CD4-positive, alpha-beta memory T cell (primary cell): ENCODE measurements around the gene OSR1. TPM values are rescaled to one million over a fixed set of nuclear protein-coding genes. Genes with fewer than 3 reads are reported as not detected.
A peak's percentile ranks its signal among the peaks of the same experiment; 100 is the strongest.

Source experiments
- CTCF ChIA-PET: fragments of 350-600 bp; sonication (Branson Sonifier 250); formaldehyde crosslinking; loops from one replicate; lab custom pipeline; 2021; ENCODE audit warnings: inconsistent platforms; ENCODE audit not compliant: partially characterized antibody; lab: Charles Lee
- POLR2A ChIA-PET: fragments of 350-600 bp; sonication (Branson Sonifier 250); formaldehyde crosslinking; loops from one replicate; lab custom pipeline; 2021; ENCODE audit not compliant: partially characterized antibody; lab: Charles Lee
- DNase-seq, 5 donors: peaks; one replicate each; pipeline versions ENCODE4 v3.0.0 to v3.0.0-alpha.2; 2020 to 2022; ENCODE audit warnings: mixed read lengths in 1 of 5
- H3K27ac ChIP-seq: one replicate; pipeline ENCODE4 v1.7.0; 2013; ENCODE audit warnings: low read depth, low read length
- H3K27me3 ChIP-seq: 2 replicates; pipeline ENCODE4 v1.7.0; 2013; ENCODE audit warnings: mild to moderate bottlenecking, low read length, moderate library complexity; ENCODE audit not compliant: insufficient read depth
- H3K36me3 ChIP-seq: 2 replicates; pipeline ENCODE4 v1.7.0; 2013; ENCODE audit warnings: mild to moderate bottlenecking, low read length, moderate library complexity; ENCODE audit not compliant: insufficient read depth
- H3K4me1 ChIP-seq: 2 replicates; pipeline ENCODE4 v1.7.0; 2013; ENCODE audit warnings: mild to moderate bottlenecking, low read length, moderate library complexity; ENCODE audit not compliant: insufficient read depth
- H3K4me3 ChIP-seq, 2 donors: one replicate each; pipeline ENCODE4 v1.7.0; 2013; ENCODE audit warnings: low read length in 2 of 2, mild to moderate bottlenecking in 1 of 2
- H3K9me3 ChIP-seq, 2 donors: one replicate each; pipeline ENCODE4 v1.7.0; 2013; ENCODE audit warnings: low read length in 2 of 2, control low read depth in 1 of 2; ENCODE audit not compliant: control insufficient read depth in 1 of 2
- H3K27ac Mint-ChIP-seq, 7 donors: one replicate each; pipeline ENCODE4 v1.8.0; 2020 to 2021; ENCODE audit warnings: mixed read lengths in 7 of 7, mild to moderate bottlenecking in 6 of 7, inconsistent platforms in 3 of 7, moderate library complexity in 3 of 7
- H3K27me3 Mint-ChIP-seq, 2 donors: one replicate each; pipeline ENCODE4 v1.8.0; 2020 to 2021; ENCODE audit warnings: mixed read lengths in 2 of 2
- H3K36me3 Mint-ChIP-seq, 2 donors: one replicate each; pipeline ENCODE4 v1.8.0; 2020 to 2021; ENCODE audit warnings: mixed read lengths in 2 of 2, inconsistent platforms in 1 of 2, mild to moderate bottlenecking in 1 of 2
- H3K4me1 Mint-ChIP-seq, 4 donors: one replicate each; pipeline ENCODE4 v1.8.0; 2020 to 2021; ENCODE audit warnings: mixed read lengths in 4 of 4, mild to moderate bottlenecking in 1 of 4
- H3K4me3 Mint-ChIP-seq, 8 donors: one replicate each; pipeline ENCODE4 v1.8.0; 2020 to 2021; ENCODE audit warnings: mixed read lengths in 8 of 8, mild to moderate bottlenecking in 7 of 8, moderate library complexity in 6 of 8, inconsistent platforms in 3 of 8
- H3K9me3 Mint-ChIP-seq, 8 donors: one replicate each; pipeline ENCODE4 v1.8.0; 2020 to 2021; ENCODE audit warnings: mixed read lengths in 8 of 8, mild to moderate bottlenecking in 5 of 8, inconsistent platforms in 3 of 8, moderate library complexity in 1 of 8
- intact Hi-C: fragments of 100-400 bp; cut with micrococcal nuclease; formaldehyde crosslinking; loops from one replicate; pipeline ENCODE4 v1.15.1; 2023
- polyA plus RNA-seq, 2 donors: library from polyadenylated mRNA; unstranded; fragments of 300-500 nt; fragmentation: Illumina TruSeq; gene quantifications; one replicate each; pipeline ENCODE4 v1.2.3, GENCODE V29; 2021
- total RNA-seq, 2 experiments: library from RNA; stranded (reverse); gene quantifications; one replicate each; pipeline ENCODE4 v1.2.3, GENCODE V29; 2021

Gene OSR1
- total and polyA plus RNA-seq, 4 experiments from 2014 or later: not detected

DNA sequence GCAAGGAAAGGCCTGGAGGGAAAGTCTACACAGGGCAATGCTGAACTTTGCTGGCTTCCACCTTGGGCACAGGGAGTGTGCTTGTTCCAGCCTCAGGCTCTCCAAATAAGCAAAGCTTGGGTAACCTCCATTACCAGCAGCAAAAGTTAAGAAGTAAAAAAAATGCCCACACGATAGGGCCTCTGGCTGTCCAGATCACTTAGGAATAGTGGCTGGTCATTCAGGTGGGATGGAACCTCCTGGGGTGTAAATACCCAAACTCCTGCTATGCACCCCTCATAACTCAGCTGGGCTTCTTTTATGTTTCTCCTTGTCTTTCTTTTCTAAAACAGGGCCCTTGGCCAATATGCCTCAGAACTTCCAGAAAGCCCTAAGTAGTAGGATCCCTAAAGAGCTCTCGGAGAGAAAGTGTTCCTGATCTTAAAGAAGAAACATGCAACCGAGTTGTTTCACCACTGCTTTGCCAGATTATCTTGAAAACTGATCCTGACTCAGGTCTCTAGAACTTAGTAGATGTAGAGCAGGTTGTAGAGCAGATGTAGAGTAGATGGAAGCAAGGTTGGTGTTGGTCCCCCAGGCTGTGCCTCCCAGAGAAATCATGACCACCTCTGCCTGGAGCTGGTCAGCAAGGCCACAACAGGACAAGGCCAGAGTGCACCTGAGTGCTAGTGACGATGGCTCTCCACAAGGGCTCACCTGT lies 2.0 kb upstream of the OSR1 start:
- no peak overlapping the region for H3K4me3 ChIP-seq
- CTCF ChIA-PET: interaction anchor here (1.1 to 3.6 kb wide), 3 partner anchors 9 to 839 kb away, joined by 3 to 36 read pairs (median 8); no protein-coding TSS in a partner anchor
- H3K4me1 Mint-ChIP-seq: peaks cover 26 to 75% (median 52%) of the 10 kb centered on the region in 4 donors

DNA sequence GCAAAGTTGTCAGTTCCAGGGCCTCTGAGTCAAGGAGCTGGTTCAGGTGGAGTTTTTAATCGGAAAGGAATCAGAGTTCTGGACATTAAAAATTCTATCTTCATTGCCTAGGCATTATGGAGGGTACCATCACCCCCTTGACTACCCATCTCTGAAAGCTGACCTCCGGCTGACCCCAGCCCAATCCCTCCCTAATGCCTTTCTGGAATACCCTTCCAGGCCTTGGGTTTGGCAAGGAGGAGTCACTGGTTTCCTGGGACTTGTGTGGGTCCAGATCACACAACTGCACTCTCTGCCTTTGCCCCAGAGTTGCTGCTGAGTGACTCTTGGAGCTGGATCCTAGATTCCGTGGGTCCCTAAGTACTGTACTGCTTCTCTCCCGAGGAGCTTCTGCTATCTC lies 1.0 kb upstream of the OSR1 start:
- no peak overlapping the region for H3K27ac ChIP-seq
- no peaks in the 10 kb centered on the region for H3K9me3 ChIP-seq
- peaks cover 53 to 66% of the 10 kb centered on the region in 2 donors for H3K27me3 Mint-ChIP-seq
- peak overlapping the region in 1 of 8 donors; percentile 96 for H3K4me3 Mint-ChIP-seq
- POLR2A ChIA-PET: interaction anchor here (1.7 to 5.9 kb wide), 2 partner anchors 12 to 510 kb away, joined by 4 to 67 read pairs; no protein-coding TSS in a partner anchor
- H3K27me3 ChIP-seq: peaks cover 65% of the 10 kb centered on the region
- peaks cover 26 to 77% (median 52%) of the 10 kb centered on the region in 4 donors for H3K4me1 Mint-ChIP-seq
- peak overlapping the region in 2 of 7 donors; percentile 18 to 54 for H3K27ac Mint-ChIP-seq
- CTCF ChIA-PET: interaction anchor here (1.1 to 3.6 kb wide), 2 partner anchors 10 kb away, joined by 3 to 36 read pairs; no protein-coding TSS in a partner anchor
- peaks cover 56% of the 10 kb centered on the region for H3K4me1 ChIP-seq
- H3K4me3 ChIP-seq: no peak overlapping the region
- no peak for DNase-seq
- H3K36me3 Mint-ChIP-seq: peaks cover 0 to 8% of the 10 kb centered on the region in 2 donors
- no peaks in the 10 kb centered on the region for H3K36me3 ChIP-seq
- intact Hi-C loops: no loop called here
- peaks cover 0 to 11% (median 1%) of the 10 kb centered on the region in 8 donors for H3K9me3 Mint-ChIP-seq

More for the DNA sequence above, 2.0 kb upstream of the OSR1 start:
- peaks cover 0 to 11% (median 0%) of the 10 kb centered on the region in 8 donors for H3K9me3 Mint-ChIP-seq
- Histone ChIP-seq H3K27ac (no peak overlapping the region), H3K4me1 (peaks cover 56% of the 10 kb centered on the region), H3K27me3 (peaks cover 56% of the 10 kb centered on the region), H3K36me3 (no peaks in the 10 kb centered on the region), H3K9me3 (no peaks in the 10 kb centered on the region)
- POLR2A ChIA-PET: interaction anchor here (0.6 to 5.9 kb wide), 5 partner anchors 9 to 540 kb away, joined by 3 to 67 read pairs (median 4); no protein-coding TSS in a partner anchor
- peak overlapping the region; percentile 89 to 98 (median 96) for H3K4me3 Mint-ChIP-seq
- no peak for DNase-seq
- intact Hi-C loops: loop anchor here (5.0 to 10.0 kb wide), 4 partner anchors 112 to 992 kb away; partner anchors contain the start of gene PUM2
- peaks cover 0 to 8% of the 10 kb centered on the region in 2 donors for H3K36me3 Mint-ChIP-seq
- H3K27me3 Mint-ChIP-seq: peaks cover 45 to 56% of the 10 kb centered on the region in 2 donors
- H3K27ac Mint-ChIP-seq: peak overlapping the region in 1 of 7 donors; percentile 74

DNA sequence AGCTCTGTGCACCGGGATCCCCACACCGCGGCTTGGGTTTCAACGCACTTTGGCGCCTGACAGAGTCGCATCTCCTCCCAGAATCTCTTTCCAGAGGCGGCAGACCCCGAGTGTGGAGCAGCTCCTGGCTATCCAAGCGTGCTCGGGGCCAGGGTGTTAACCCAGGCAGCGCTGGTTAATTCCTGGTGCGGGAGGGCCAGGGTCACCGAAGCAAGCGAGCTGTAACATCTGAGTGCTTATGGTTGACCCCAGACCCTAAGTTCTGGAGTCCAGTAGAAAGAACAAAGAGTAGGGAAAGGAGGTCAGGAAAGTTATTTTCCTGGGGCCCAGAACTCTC lies 566 bp upstream of the OSR1 start:
- H3K4me1 ChIP-seq: peaks cover 56% of the 10 kb centered on the region
- intact Hi-C loops: no loop called here
- H3K36me3 Mint-ChIP-seq: peaks cover 0 to 8% of the 10 kb centered on the region in 2 donors
- no peaks in the 10 kb centered on the region for H3K36me3 ChIP-seq
- H3K27me3 ChIP-seq: peaks cover 70% of the 10 kb centered on the region
- DNase-seq: no peak
- POLR2A ChIA-PET: interaction anchor here (1.7 to 5.9 kb wide), 2 partner anchors 11 to 510 kb away, joined by 4 to 67 read pairs; no protein-coding TSS in a partner anchor
- H3K27ac Mint-ChIP-seq: peak overlapping the region in 1 of 7 donors; percentile 54
- peak overlapping the region in 1 of 2 donors; percentile 9 for H3K4me3 ChIP-seq
- H3K4me3 Mint-ChIP-seq: peak overlapping the region in 4 of 8 donors; percentile 13 to 77 (median 48)
- peaks cover 26 to 77% (median 49%) of the 10 kb centered on the region in 4 donors for H3K4me1 Mint-ChIP-seq
- peaks cover 0 to 11% (median 1%) of the 10 kb centered on the region in 8 donors for H3K9me3 Mint-ChIP-seq
- no peak overlapping the region for H3K27ac ChIP-seq
- CTCF ChIA-PET: interaction anchor here (3.6 kb wide), 1 partner anchor 9 kb away, joined by 36 read pairs; no protein-coding TSS in a partner anchor
- no peaks in the 10 kb centered on the region for H3K9me3 ChIP-seq
- H3K27me3 Mint-ChIP-seq: peaks cover 58 to 70% of the 10 kb centered on the region in 2 donors

DNA sequence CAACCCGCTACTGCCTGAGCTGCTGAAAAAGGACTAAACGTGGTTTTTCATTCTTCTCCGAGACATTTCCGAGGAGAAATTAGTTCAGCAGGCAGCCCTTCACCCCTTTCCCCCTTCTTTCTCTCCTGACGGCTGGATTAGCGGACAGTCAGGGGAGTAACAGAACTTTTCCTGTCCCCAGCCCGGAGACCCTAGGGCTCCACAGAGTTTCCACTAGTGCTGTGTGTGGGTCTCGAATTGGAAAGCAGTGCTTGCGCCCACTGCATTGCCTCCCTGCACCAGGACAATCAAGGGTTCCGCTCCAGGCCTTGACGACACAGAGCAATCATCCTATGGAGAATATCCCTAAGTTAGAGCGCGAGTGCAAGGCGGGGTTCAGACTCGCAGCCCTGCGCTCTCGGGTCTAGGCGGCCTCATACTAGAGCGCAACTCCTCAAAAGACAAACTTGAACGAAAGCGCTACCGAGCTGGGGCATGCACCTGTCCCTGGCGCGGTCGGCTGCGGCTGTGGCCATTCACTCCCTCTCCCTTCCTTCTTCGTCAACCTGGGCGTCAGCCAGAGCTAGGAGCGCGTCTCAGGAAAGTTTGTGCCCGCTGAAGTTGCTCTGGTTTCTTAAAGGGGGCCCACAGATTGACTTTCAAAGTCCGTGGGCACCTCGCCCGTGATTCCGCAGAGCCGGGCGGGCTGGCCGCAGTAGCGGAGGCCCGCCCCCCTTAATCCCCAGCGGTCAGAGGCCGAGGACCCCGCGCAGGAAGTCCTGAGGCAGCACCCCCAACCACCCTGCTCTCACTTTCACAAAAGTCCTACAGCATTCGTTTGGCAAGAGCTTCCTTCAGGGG lies 801 bp downstream of the OSR1 start:
- Mint-ChIP-seq H3K36me3 (peaks cover 0 to 8% of the 10 kb centered on the region in 2 donors), H3K27me3 (peaks cover 71 to 81% of the 10 kb centered on the region in 2 donors), H3K4me1 (peaks cover 19 to 64% (median 42%) of the 10 kb centered on the region in 4 donors), H3K9me3 (peaks cover 0 to 11% (median 1%) of the 10 kb centered on the region in 8 donors), H3K4me3 (peak overlapping the region; percentile 17 to 76 (median 58)), H3K27ac (peak overlapping the region in 3 of 7 donors; percentile 46 to 86 (median 65))
- Histone ChIP-seq H3K4me1 (peaks cover 50% of the 10 kb centered on the region), H3K36me3 (no peaks in the 10 kb centered on the region), H3K9me3 (no peaks in the 10 kb centered on the region), H3K4me3 (peak overlapping the region in 1 of 2 donors; percentile 38), H3K27ac (no peak overlapping the region), H3K27me3 (peaks cover 74% of the 10 kb centered on the region)
- DNase-seq: no peak
- POLR2A ChIA-PET: interaction anchor here (5.9 kb wide), 1 partner anchor 10 kb away, joined by 67 read pairs; no protein-coding TSS in a partner anchor
- intact Hi-C loops: loop anchor here (1.0 kb wide), 1 partner anchor 9 kb away; no protein-coding TSS in a partner anchor
- CTCF ChIA-PET: interaction anchor here (1.1 kb wide), 1 partner anchor 10 kb away, joined by 3 read pairs; no protein-coding TSS in a partner anchor

GRCh38 chr2:19356545-19357401 lies 1.6 kb downstream of the OSR1 start:
- peaks cover 81% of the 10 kb centered on the region for H3K27me3 ChIP-seq
- Mint-ChIP-seq H3K9me3 (peaks cover 0 to 11% (median 1%) of the 10 kb centered on the region in 8 donors), H3K4me1 (peaks cover 16 to 63% (median 38%) of the 10 kb centered on the region in 4 donors), H3K27me3 (peaks cover 78 to 82% of the 10 kb centered on the region in 2 donors), H3K36me3 (peaks cover 0 to under 1% of the 10 kb centered on the region in 2 donors), H3K27ac (peak overlapping the region in 3 of 7 donors; percentile 37 to 86 (median 39)), H3K4me3 (peak overlapping the region; percentile 26 to 76 (median 58))
- DNase-seq: no peak
- intact Hi-C loops: loop anchor here (1.0 kb wide), 1 partner anchor 8 kb away; no protein-coding TSS in a partner anchor
- H3K9me3 ChIP-seq: no peaks in the 10 kb centered on the region
- no peak overlapping the region for H3K4me3 ChIP-seq
- ChIA-PET POLR2A (interaction anchor here (5.9 kb wide), 1 partner anchor 9 kb away, joined by 67 read pairs; no protein-coding TSS in a partner anchor), CTCF (no interaction called here)
- H3K27ac ChIP-seq: no peak overlapping the region
- no peaks in the 10 kb centered on the region for H3K36me3 ChIP-seq
- peaks cover 51% of the 10 kb centered on the region for H3K4me1 ChIP-seq
